HG03039 (cell line): ENCODE data around the gene LAMC3.
"Not testable (repeated sequence)": the region's sequence is repeated elsewhere in the genome, so short reads cannot be mapped to it uniquely, and the experiment has no call there.

Source experiments
- ATAC-seq: cut with Tn5 transposase; IDR thresholded peaks from one replicate; pipeline ENCODE4 v1.9.1; 2021; ENCODE audit warnings: mild to moderate bottlenecking, moderate library complexity; ENCODE audit not compliant: unreplicated experiment

Gene LAMC3

GRCh38 chr9:131028221-131028884, 19.4 kb downstream of the LAMC3 start:
- ATAC-seq = no peak

- ATAC-seq = no peak
Measured at GRCh38 chr9:131028931-131029573, 20.1 kb downstream of the LAMC3 start.

GRCh38 chr9:131029574-131029952, 20.6 kb downstream of the LAMC3 start:
- no peak for ATAC-seq

GRCh38 chr9:131030239-131031004, 21.4 kb downstream of the LAMC3 start:
- no peak for ATAC-seq

GRCh38 chr9:131031005-131031641, 22.1 kb downstream of the LAMC3 start:
- ATAC-seq = no peak

GRCh38 chr9:131031642-131032005, 22.6 kb downstream of the LAMC3 start:
- no peak for ATAC-seq

GRCh38 chr9:131032384-131032783, 23.4 kb downstream of the LAMC3 start:
- ATAC-seq = no peak

- ATAC-seq = no peak
Measured at GRCh38 chr9:131033269-131034224, 24.6 kb downstream of the LAMC3 start.

GRCh38 chr9:131034268-131034667, 25.3 kb downstream of the LAMC3 start:
- ATAC-seq = no peak

- not testable (repeated sequence) for ATAC-seq
Measured at GRCh38 chr9:131034749-131035148, 25.8 kb downstream of the LAMC3 start.

- no peak for ATAC-seq
Measured at GRCh38 chr9:131035548-131035947, 26.6 kb downstream of the LAMC3 start.

- no peak for ATAC-seq
Measured at GRCh38 chr9:131036071-131036470, 27.1 kb downstream of the LAMC3 start.

GRCh38 chr9:131036529-131037334, 27.8 kb downstream of the LAMC3 start:
- ATAC-seq = no peak

- ATAC-seq = no peak
Measured at GRCh38 chr9:131037335-131038255, 28.6 kb downstream of the LAMC3 start.

GRCh38 chr9:131038256-131039128, 29.5 kb downstream of the LAMC3 start:
- no peak for ATAC-seq

GRCh38 chr9:131039129-131039954, 30.4 kb downstream of the LAMC3 start:
- no peak for ATAC-seq

- ATAC-seq = no peak
Measured at GRCh38 chr9:131042666-131043065, 33.7 kb downstream of the LAMC3 start.
